Thyroid gland (tissue), 4 donors: ENCODE measurements around the gene PLAC8.

Source experiments
- CTCF ChIP-seq, 6 experiments: fragments of 200-600 bp in 3 of 6; fragments of 450-650 bp in 3 of 6; sonication (generic) in 3 of 6; IDR thresholded peaks; one replicate each; pipeline ENCODE4 v1.5.1; 2016 to 2019; ENCODE audit warnings: antibody characterized with exemption in 6 of 6, mild to moderate bottlenecking in 2 of 6, inconsistent platforms in 1 of 6, moderate library complexity in 1 of 6
- POLR2A ChIP-seq, 2 donors: fragments of 450-650 bp; IDR thresholded peaks; one replicate each; pipeline ENCODE4 v1.6.1; 2017; ENCODE audit warnings: antibody characterized with exemption in 2 of 2, mild to moderate bottlenecking in 2 of 2, moderate library complexity in 1 of 2

GRCh38 chr4:83115000-83115399 is 471 bp upstream of the PLAC8 start:
- TF ChIP-seq POLR2A (IDR thresholded peaks at IDR 0.05) (no peak), CTCF (IDR thresholded peaks at IDR 0.05) (no peak)
